H1 (cell line): ENCODE results near the gene SEL1L2. TPM values are rescaled to one million over a fixed set of nuclear protein-coding genes. Genes with fewer than 3 reads are reported as not detected.
A peak's percentile ranks its signal among the peaks of the same experiment; 100 is the strongest.

Source experiments
- CTCF ChIA-PET: fragments of 300-600 bp; sonication (Branson Sonifier 250); formaldehyde crosslinking; loops from one replicate; lab custom pipeline; 2021; ENCODE audit not compliant: partially characterized antibody; lab: Charles Lee
- POLR2A ChIA-PET: fragments of 300-600 bp; sonication (Branson Sonifier 250); formaldehyde crosslinking; loops from one replicate; lab custom pipeline; 2021; ENCODE audit warnings: inconsistent platforms; ENCODE audit not compliant: partially characterized antibody; lab: Charles Lee
- DNase-seq, 2 experiments: peaks; one replicate each; pipeline versions ENCODE4 v3.0.0 to v3.0.0-alpha.2; 2010 to 2022; ENCODE audit warnings: low spot score in 2 of 2, low read depth in 1 of 2, mixed read lengths in 1 of 2
- FAIRE-seq: peaks from 2 replicates; lab custom pipeline; 2011; peaks lifted over from hg19 to GRCh38; lab: Jason Lieb, UNC
- H2AFZ ChIP-seq: 2 replicates; pipeline ENCODE4 v1.8.1; 2012; ENCODE audit warnings: low read length, inconsistent platforms
- H2AK5ac ChIP-seq: 2 replicates; pipeline ENCODE4 v1.6.1; 2013; ENCODE audit warnings: low read depth, low read length
- H2BK120ac ChIP-seq: replicated peaks from 2 replicates; pipeline ENCODE3; 2013; ENCODE audit warnings: low read depth, low read length, inconsistent platforms
- H2BK12ac ChIP-seq: 2 replicates; pipeline ENCODE4 v1.6.1; 2013; ENCODE audit warnings: low read depth, low read length
- H2BK15ac ChIP-seq: 2 replicates; pipeline ENCODE4 v1.6.1; 2013; ENCODE audit warnings: low read length
- H2BK20ac ChIP-seq: 2 replicates; pipeline ENCODE4 v1.6.1; 2013; ENCODE audit warnings: low read length
- H2BK5ac ChIP-seq: 2 replicates; pipeline ENCODE4 v1.6.1; 2013; ENCODE audit warnings: low read depth, low read length
- H3K14ac ChIP-seq: 2 replicates; pipeline ENCODE4 v1.6.1; 2013; ENCODE audit warnings: inconsistent platforms; ENCODE audit not compliant: insufficient read length
- H3K18ac ChIP-seq: 2 replicates; pipeline ENCODE4 v1.6.1; 2013; ENCODE audit warnings: low read length; ENCODE audit errors: extremely low read depth
- H3K23ac ChIP-seq: 2 replicates; pipeline ENCODE4 v1.6.1; 2013; ENCODE audit warnings: inconsistent platforms; ENCODE audit not compliant: insufficient read length
- H3K23me2 ChIP-seq: 2 replicates; pipeline ENCODE4 v1.6.1; 2013; ENCODE audit warnings: low read depth, low read length
- H3K27ac ChIP-seq: 2 replicates; pipeline ENCODE4 v1.6.1; 2011; ENCODE audit warnings: low read depth, low read length, inconsistent platforms
- H3K27me3 ChIP-seq, 4 experiments: replicated peaks in 1 of 4; 1 replicate in 1 of 4; 2 replicates in 3 of 4; pipeline versions ENCODE4 v1.6.1 to v1.8.1; 2011 to 2013; ENCODE audit warnings: low read length in 3 of 4, mild to moderate bottlenecking in 3 of 4, inconsistent platforms in 2 of 4, mixed read lengths in 2 of 4, moderate library complexity in 1 of 4; ENCODE audit not compliant: control insufficient read depth in 3 of 4, insufficient read depth in 3 of 4; ENCODE audit errors: extremely low read depth in 1 of 4
- H3K36me3 ChIP-seq, 4 experiments: 2 replicates each; pipeline versions ENCODE4 v1.6.1 to v1.8.1; 2011 to 2013; ENCODE audit warnings: mild to moderate bottlenecking in 4 of 4, low read length in 3 of 4, moderate library complexity in 2 of 4, control low read depth in 1 of 4, inconsistent platforms in 1 of 4; ENCODE audit not compliant: insufficient read depth in 4 of 4, control insufficient read depth in 2 of 4
- H3K4ac ChIP-seq: replicated peaks from 2 replicates; pipeline ENCODE3; 2013; ENCODE audit warnings: low read length, low read depth, mixed read lengths, inconsistent platforms; ENCODE audit not compliant: insufficient read length
- H3K4me1 ChIP-seq, 4 experiments: replicated peaks in 1 of 4; 1 replicate in 1 of 4; 2 replicates in 3 of 4; pipeline versions ENCODE4 v1.6.1 to v1.8.1; 2011 to 2013; ENCODE audit warnings: low read length in 3 of 4, inconsistent platforms in 2 of 4, mixed read lengths in 1 of 4; ENCODE audit not compliant: insufficient read depth in 4 of 4, control insufficient read depth in 3 of 4
- H3K4me2 ChIP-seq, 2 experiments: 2 replicates each; pipeline versions ENCODE4 v1.6.1 to v1.8.1; 2011 to 2013; ENCODE audit warnings: low read depth in 2 of 2, low read length in 2 of 2, control low read depth in 1 of 2, inconsistent platforms in 1 of 2, mild to moderate bottlenecking in 1 of 2; ENCODE audit not compliant: insufficient read depth in 1 of 2
- H3K4me3 ChIP-seq, 4 experiments: fragments of 200-600, 300-600 bp in 1 of 4; sonication (generic), shearing (Covaris generic), sonication (Bioruptor Twin) in 1 of 4; 2 replicates each; pipeline versions ENCODE4 v1.5.1 to v1.8.1; 2011 to 2016; ENCODE audit warnings: low read length in 4 of 4, low read depth in 3 of 4, control low read depth in 2 of 4, inconsistent platforms in 2 of 4, mild to moderate bottlenecking in 2 of 4, mixed read lengths in 1 of 4, moderate library complexity in 1 of 4; ENCODE audit not compliant: insufficient read depth in 2 of 4; ENCODE audit errors: extremely low read depth in 1 of 4
- H3K56ac ChIP-seq: replicated peaks from 2 replicates; pipeline ENCODE3; 2013; ENCODE audit warnings: low read depth, mild to moderate bottlenecking, mixed read lengths, low read length, inconsistent platforms; ENCODE audit not compliant: insufficient read length
- H3K79me1 ChIP-seq: 2 replicates; pipeline ENCODE4 v1.6.1; 2013; ENCODE audit warnings: low read depth, low read length, control low read depth
- H3K79me2 ChIP-seq, 2 experiments: 2 replicates each; pipeline versions ENCODE4 v1.6.1 to v1.8.1; 2012 to 2013; ENCODE audit warnings: low read length in 2 of 2, mild to moderate bottlenecking in 2 of 2, inconsistent platforms in 1 of 2; ENCODE audit not compliant: insufficient read depth in 2 of 2, control insufficient read depth in 1 of 2
- H3K9ac ChIP-seq, 4 experiments: replicated peaks in 1 of 4; 1 replicate in 1 of 4; 2 replicates in 3 of 4; pipeline versions ENCODE4 v1.6.1 to v1.8.1; 2011 to 2013; ENCODE audit warnings: low read depth in 3 of 4, low read length in 3 of 4, control low read depth in 2 of 4, mild to moderate bottlenecking in 2 of 4, moderate library complexity in 2 of 4, inconsistent platforms in 1 of 4; ENCODE audit errors: extremely low read depth in 1 of 4
- H3K9me3 ChIP-seq, 2 experiments: 2 replicates each; pipeline versions ENCODE4 v1.6.1 to v1.8.1; 2012 to 2013; ENCODE audit warnings: mild to moderate bottlenecking in 2 of 2, moderate library complexity in 2 of 2, control low read depth in 1 of 2, inconsistent platforms in 1 of 2, low read depth in 1 of 2, low read length in 1 of 2, mixed read lengths in 1 of 2; ENCODE audit not compliant: insufficient read depth in 2 of 2
- H4K20me1 ChIP-seq, 2 experiments: replicated peaks in 1 of 2; 2 replicates each; pipeline versions ENCODE3 to v1.8.1; 2011 to 2013; ENCODE audit warnings: inconsistent platforms in 2 of 2, low read length in 2 of 2, mild to moderate bottlenecking in 1 of 2; ENCODE audit not compliant: insufficient read depth in 2 of 2, control insufficient read depth in 1 of 2
- H4K5ac ChIP-seq: 2 replicates; pipeline ENCODE4 v1.6.1; 2013; ENCODE audit warnings: low read length, low read depth, mixed read lengths, inconsistent platforms; ENCODE audit not compliant: insufficient read length
- H4K8ac ChIP-seq: 2 replicates; pipeline ENCODE4 v1.8.0; 2013; ENCODE audit warnings: mild to moderate bottlenecking, moderate library complexity, low read length, inconsistent platforms; ENCODE audit not compliant: insufficient read depth; ENCODE audit errors: extremely low read depth
- H4K91ac ChIP-seq: replicated peaks from 2 replicates; pipeline ENCODE3; 2013; ENCODE audit warnings: low read length, mixed read lengths, inconsistent platforms; ENCODE audit not compliant: insufficient read length
- BCL11A ChIP-seq, 2 experiments: IDR thresholded peaks; one replicate each; pipeline ENCODE4 v1.6.1; 2011; ENCODE audit warnings: low read depth in 2 of 2, low read length in 2 of 2, mild to moderate bottlenecking in 2 of 2
- CEBPB ChIP-seq: IDR thresholded peaks from 2 replicates; pipeline ENCODE4 v1.6.1; 2012; ENCODE audit warnings: low read depth, low read length
- CHD1 ChIP-seq: IDR thresholded peaks from 2 replicates; pipeline ENCODE4 v1.6.1; 2012; ENCODE audit warnings: low read depth, low read length, improper control_type of control experiment
- CHD2 ChIP-seq: IDR thresholded peaks from 2 replicates; pipeline ENCODE4 v1.6.1; 2012; ENCODE audit warnings: low read length, improper control_type of control experiment
- CTBP2 ChIP-seq: IDR thresholded peaks from 2 replicates; pipeline ENCODE4 v1.7.0; 2011; ENCODE audit warnings: borderline replicate concordance, mild to moderate bottlenecking, moderate library complexity, mixed read lengths, low read length; ENCODE audit not compliant: insufficient read depth, insufficient read length
- MAFK ChIP-seq: IDR thresholded peaks from 2 replicates; pipeline ENCODE4 v1.6.1; 2012; ENCODE audit warnings: low read depth, mild to moderate bottlenecking, improper control_type of control experiment, low read length
- RBBP5 ChIP-seq: IDR thresholded peaks from 2 replicates; pipeline ENCODE4 v1.7.1; 2012; ENCODE audit warnings: low read depth, mild to moderate bottlenecking, inconsistent platforms, low read length, moderate library complexity, borderline replicate concordance
- RXRA ChIP-seq: IDR thresholded peaks from 2 replicates; pipeline ENCODE4 v1.6.1; 2011; ENCODE audit warnings: low read depth, mild to moderate bottlenecking, low read length, moderate library complexity; ENCODE audit not compliant: insufficient read depth
- SP1 ChIP-seq: IDR thresholded peaks from 2 replicates; pipeline ENCODE4 v1.6.1; 2011; ENCODE audit warnings: low read depth, low read length
- WGBS, 2 experiments: shearing (Covaris generic) in 1 of 2; methylation state at CpG; one replicate each; pipeline versions ENCODE4 v1.1.6 to v1.1.7; 2013 to 2015; ENCODE audit warnings: low lambda C conversion rate in 2 of 2, mixed read lengths in 2 of 2, inconsistent platforms in 1 of 2, low coverage in 1 of 2, missing lambda C conversion rate in 1 of 2; ENCODE audit not compliant: insufficient replicate concordance in 2 of 2, insufficient coverage in 1 of 2, insufficient read length in 1 of 2; ENCODE audit errors: extremely low coverage in 1 of 2, missing lambda C conversion rate in 1 of 2; 5-methylcytosine and 5-hydroxymethylcytosine counted together
- polyA plus RNA-seq, 7 experiments: library from polyadenylated mRNA; depleted of rRNA in 3 of 7; stranded (reverse) in 5 of 7; unstranded in 2 of 7; fragments of >200 nt in 5 of 7; fragments of 200-250 nt in 2 of 7; gene quantifications; 1 replicate in 5 of 7; 2 replicates in 1 of 7; 4 replicates in 1 of 7; pipeline versions ENCODE4 v1.2.1 to v1.2.3, GENCODE V29; 2011 to 2013; ENCODE audit warnings: missing spikeins in 2 of 7, mixed read lengths in 2 of 7
- total RNA-seq: library from RNA; stranded (reverse); fragmentation: NEBNext Ultra II Directional; extraction: Animal tissue kit (Norgen Biotek cat#: 25700); gene quantifications from 2 replicates; pipeline ENCODE4 v1.2.1, GENCODE V29; 2021
- TF ChIP-seq, protein P1 (sequence below): IDR thresholded peaks from 2 replicates; pipeline ENCODE4 v1.6.1; 2012; ENCODE audit warnings: low read length, inconsistent platforms
- TF ChIP-seq, protein P2 (sequence below): IDR thresholded peaks from 2 replicates; pipeline ENCODE4 v1.6.1; 2012; ENCODE audit warnings: inconsistent platforms
- TF ChIP-seq, protein P3 (sequence below): IDR thresholded peaks from 2 replicates; pipeline ENCODE4 v1.6.1; 2011; ENCODE audit warnings: low read depth, mild to moderate bottlenecking, low read length; ENCODE audit not compliant: insufficient read depth

SEL1L2 gene
- total and polyA plus RNA-seq, 2 of the 8 experiments (the other 6 are each of a cell fraction or from before 2014, with no cell fraction given) = not detected

DNA sequence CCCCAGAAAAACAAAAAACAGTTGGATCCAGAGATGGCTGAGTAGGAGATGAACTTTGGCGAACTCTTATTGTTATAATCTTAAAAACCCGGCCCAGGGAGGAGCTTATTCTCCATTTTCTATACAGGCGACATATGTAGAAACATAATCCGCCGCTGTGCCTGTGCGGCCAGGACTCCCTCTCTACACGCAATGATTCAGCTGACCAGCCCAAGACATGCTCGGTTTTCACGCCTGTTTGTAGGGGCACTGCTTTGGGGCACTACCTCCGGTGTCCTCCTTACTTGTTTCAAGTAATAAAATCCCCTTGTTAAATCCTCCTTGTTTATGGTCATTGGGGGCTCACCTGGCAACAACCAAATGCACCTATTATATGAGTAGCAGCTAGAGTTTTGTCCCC lies 89.9 kb downstream of the SEL1L2 start:
- no peak overlapping the region for H4K91ac ChIP-seq
- H3K23me2 ChIP-seq = 0 out of 2 replicates have a peak, but pooled peaks cover 1% of the 10 kb centered on the region
- H3K9ac ChIP-seq = no peak overlapping the region
- H2BK15ac ChIP-seq = no peak overlapping the region
- H4K5ac ChIP-seq = no peak overlapping the region
- no peak overlapping the region for H3K4me2 ChIP-seq
- H3K27ac ChIP-seq = no peak overlapping the region
- H4K8ac ChIP-seq = no peak overlapping the region; the same call in 1 of the 2 replicates
- ChIA-PET POLR2A (no interaction called here), CTCF (interaction anchor here (0.7 to 1.7 kb wide), 3 partner anchors 10 to 25 kb away, joined by 3 to 4 read pairs (median 3); no protein-coding TSS in a partner anchor)
- peak overlapping the region; percentile 68 for H2AFZ ChIP-seq
- no peak overlapping the region for H3K23ac ChIP-seq
- no peak overlapping the region for H2BK5ac ChIP-seq
- WGBS, 2 experiments = 95% methylated on average over 10 of the region's 10 CpGs; no CpG with 5 or more reads in 1 of the 2 experiments
- H3K4me3 ChIP-seq = no peak overlapping the region
- no peak for FAIRE-seq
- H3K36me3 ChIP-seq = no peaks in the 10 kb centered on the region
- H3K9me3 ChIP-seq = no peaks in the 10 kb centered on the region
- H4K20me1 ChIP-seq = no peaks in the 10 kb centered on the region
- no peak for DNase-seq
- H3K14ac ChIP-seq = no peak overlapping the region
- H3K56ac ChIP-seq = no peak overlapping the region
- H2BK12ac ChIP-seq = no peak overlapping the region
- H2BK120ac ChIP-seq = no peak overlapping the region
- no peak overlapping the region for H2BK20ac ChIP-seq
- no peak overlapping the region for H2AK5ac ChIP-seq
- H3K18ac ChIP-seq = no peak overlapping the region
- no peak overlapping the region for H3K4ac ChIP-seq
- no peaks in the 10 kb centered on the region for H3K27me3 ChIP-seq
- H3K4me1 ChIP-seq = no peaks in the 10 kb centered on the region
- H3K79me1 ChIP-seq = no peaks in the 10 kb centered on the region
- no peaks in the 10 kb centered on the region for H3K79me2 ChIP-seq
- TF ChIP-seq SP1 (no peak), CEBPB (no peak), MAFK (no peak), RXRA (no peak), CTBP2 (no peak), CHD2 (no peak), BCL11A (IDR thresholded peaks at IDR 0.05; ENCODE audit: low read depth in 2 of 2, low read length in 2 of 2) (no peak), CHD1 (no peak), RBBP5 (no peak)
- TF ChIP-seq, protein P1, sequence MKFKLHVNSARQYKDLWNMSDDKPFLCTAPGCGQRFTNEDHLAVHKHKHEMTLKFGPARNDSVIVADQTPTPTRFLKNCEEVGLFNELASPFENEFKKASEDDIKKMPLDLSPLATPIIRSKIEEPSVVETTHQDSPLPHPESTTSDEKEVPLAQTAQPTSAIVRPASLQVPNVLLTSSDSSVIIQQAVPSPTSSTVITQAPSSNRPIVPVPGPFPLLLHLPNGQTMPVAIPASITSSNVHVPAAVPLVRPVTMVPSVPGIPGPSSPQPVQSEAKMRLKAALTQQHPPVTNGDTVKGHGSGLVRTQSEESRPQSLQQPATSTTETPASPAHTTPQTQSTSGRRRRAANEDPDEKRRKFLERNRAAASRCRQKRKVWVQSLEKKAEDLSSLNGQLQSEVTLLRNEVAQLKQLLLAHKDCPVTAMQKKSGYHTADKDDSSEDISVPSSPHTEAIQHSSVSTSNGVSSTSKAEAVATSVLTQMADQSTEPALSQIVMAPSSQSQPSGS = no peak
- TF ChIP-seq, protein P2, sequence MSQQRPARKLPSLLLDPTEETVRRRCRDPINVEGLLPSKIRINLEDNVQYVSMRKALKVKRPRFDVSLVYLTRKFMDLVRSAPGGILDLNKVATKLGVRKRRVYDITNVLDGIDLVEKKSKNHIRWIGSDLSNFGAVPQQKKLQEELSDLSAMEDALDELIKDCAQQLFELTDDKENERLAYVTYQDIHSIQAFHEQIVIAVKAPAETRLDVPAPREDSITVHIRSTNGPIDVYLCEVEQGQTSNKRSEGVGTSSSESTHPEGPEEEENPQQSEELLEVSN = no peak
- TF ChIP-seq, protein P3, sequence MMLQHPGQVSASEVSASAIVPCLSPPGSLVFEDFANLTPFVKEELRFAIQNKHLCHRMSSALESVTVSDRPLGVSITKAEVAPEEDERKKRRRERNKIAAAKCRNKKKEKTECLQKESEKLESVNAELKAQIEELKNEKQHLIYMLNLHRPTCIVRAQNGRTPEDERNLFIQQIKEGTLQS = no peak
